ENCODE results near the gene SIDT2. TPM values are rescaled to one million over a fixed set of nuclear protein-coding genes. Genes with fewer than 3 reads are reported as not detected.
"Not testable (repeated sequence)": the region's sequence is repeated elsewhere in the genome, so short reads cannot be mapped to it uniquely, and the experiment has no call there.

The SIDT2 gene
- polyA plus RNA-seq, 1 experiment = 32.5 TPM

DNA sequence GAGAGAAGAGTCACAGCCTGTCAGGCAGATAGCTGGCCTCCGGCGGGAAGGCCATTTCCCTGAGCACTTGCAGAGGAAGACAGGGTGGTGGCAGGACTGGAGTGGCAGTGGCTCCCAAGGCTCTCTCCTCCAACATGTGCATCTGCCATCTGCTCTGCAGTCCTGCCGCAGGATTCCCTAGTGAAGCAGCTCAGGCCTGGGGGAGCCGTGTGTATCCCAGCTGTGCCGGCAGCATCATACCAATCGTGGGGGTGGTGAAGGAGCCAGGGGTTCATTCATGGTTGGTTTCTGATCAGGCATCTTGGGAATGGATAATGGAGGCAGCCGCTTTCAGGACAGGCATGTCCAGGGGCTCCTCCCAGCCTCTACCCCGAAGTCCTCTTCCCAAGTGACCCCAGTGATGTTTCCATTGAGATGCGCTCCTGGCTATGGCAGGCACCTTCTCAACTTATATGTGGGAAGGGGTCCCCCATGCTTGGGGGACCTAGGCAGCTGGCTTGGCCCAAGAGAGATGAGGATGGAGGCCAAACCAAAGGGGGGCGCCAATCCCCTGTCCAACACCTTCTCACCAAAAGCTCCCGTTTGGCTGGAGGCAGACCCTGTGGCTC is 26.8 kb downstream of the SIDT2 start:
- no peak for DNase-seq (ENCODE audit: low read depth, low spot score)
- CTCF ChIA-PET = interaction anchor here (1.1 kb wide), 1 partner anchor 22 kb away, joined by 3 read pairs; no protein-coding TSS in a partner anchor
- H3K27ac ChIP-seq (ENCODE audit: low read depth, low read length) = peak overlapping the region; percentile 57

DNA sequence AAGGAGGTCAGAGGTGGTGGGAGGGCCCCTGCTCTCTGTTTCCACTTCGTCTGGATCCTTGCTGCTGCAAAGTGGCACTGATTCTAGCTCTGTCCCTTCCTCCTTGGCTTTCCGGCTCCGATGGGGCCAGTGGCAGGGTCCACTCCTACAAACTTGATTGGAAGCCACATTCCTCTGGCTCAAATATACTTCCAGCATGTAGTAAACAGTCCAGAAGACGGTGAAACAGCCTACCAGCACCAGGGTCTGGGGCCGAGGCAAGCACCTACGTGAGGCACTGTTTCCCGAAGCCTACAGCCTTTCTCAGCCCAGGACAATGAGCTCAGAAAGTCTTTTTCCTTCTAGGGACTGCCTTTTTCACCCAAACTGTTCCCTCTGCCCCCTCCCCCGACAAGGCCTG is 27.6 kb downstream of the SIDT2 start:
- not testable (repeated sequence) for DNase-seq (ENCODE audit: low read depth, low spot score); H3K9me3 ChIP-seq (ENCODE audit: control insufficient read depth, insufficient read depth, low read length); H3K27me3 ChIP-seq (ENCODE audit: control insufficient read depth, insufficient read depth, low read length); H3K4me3 ChIP-seq (ENCODE audit: low read depth, low read length); H3K27ac ChIP-seq (ENCODE audit: low read depth, low read length)
- CTCF ChIA-PET = interaction anchor here (1.1 kb wide), 1 partner anchor 21 kb away, joined by 3 read pairs; no protein-coding TSS in a partner anchor
- POLR2A ChIA-PET = interaction anchor here (1.3 to 2.3 kb wide), 2 partner anchors 12 to 15 kb away, joined by 4 to 9 read pairs; no protein-coding TSS in a partner anchor

More for the DNA sequence above, 26.8 kb downstream of the SIDT2 start:
- H3K27me3 ChIP-seq (ENCODE audit: control insufficient read depth, insufficient read depth, low read length) = no peaks in the 10 kb centered on the region
- H3K9me3 ChIP-seq (ENCODE audit: control insufficient read depth, insufficient read depth, low read length) = no peaks in the 10 kb centered on the region; the same call in 1 of the 2 replicates
- TF ChIP-seq, protein P1, sequence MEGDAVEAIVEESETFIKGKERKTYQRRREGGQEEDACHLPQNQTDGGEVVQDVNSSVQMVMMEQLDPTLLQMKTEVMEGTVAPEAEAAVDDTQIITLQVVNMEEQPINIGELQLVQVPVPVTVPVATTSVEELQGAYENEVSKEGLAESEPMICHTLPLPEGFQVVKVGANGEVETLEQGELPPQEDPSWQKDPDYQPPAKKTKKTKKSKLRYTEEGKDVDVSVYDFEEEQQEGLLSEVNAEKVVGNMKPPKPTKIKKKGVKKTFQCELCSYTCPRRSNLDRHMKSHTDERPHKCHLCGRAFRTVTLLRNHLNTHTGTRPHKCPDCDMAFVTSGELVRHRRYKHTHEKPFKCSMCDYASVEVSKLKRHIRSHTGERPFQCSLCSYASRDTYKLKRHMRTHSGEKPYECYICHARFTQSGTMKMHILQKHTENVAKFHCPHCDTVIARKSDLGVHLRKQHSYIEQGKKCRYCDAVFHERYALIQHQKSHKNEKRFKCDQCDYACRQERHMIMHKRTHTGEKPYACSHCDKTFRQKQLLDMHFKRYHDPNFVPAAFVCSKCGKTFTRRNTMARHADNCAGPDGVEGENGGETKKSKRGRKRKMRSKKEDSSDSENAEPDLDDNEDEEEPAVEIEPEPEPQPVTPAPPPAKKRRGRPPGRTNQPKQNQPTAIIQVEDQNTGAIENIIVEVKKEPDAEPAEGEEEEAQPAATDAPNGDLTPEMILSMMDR (IDR thresholded peaks at IDR 0.05; ENCODE audit: low read depth, low read length) = no peak
- no peak overlapping the region for H3K4me3 ChIP-seq (ENCODE audit: low read depth, low read length)
- POLR2A ChIA-PET = interaction anchor here (0.5 to 2.3 kb wide), 3 partner anchors 13 to 471 kb away, joined by 3 to 9 read pairs (median 4); no protein-coding TSS in a partner anchor

DNA sequence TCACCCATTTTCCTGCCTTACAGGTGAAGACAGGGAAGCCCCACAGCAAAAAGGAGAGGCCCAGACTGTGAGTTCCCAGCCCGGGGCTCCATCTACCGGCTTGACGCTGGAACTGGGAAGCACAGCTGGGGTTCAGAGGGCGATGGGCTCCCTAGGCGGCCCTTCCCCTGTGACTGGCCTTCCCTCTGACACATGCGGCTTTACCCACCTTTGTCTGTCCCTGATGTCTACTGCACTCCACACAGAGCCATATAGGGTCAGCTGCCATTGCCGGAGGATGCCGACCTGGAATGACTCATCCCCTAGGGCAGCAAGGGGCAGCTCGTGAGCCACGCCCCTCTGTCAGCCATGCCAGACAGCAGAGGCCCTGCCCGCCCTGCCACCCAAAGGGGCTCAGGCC is 28.3 kb downstream of the SIDT2 start:
- H3K27ac ChIP-seq (ENCODE audit: low read depth, low read length); H3K9me3 ChIP-seq (ENCODE audit: control insufficient read depth, insufficient read depth, low read length); DNase-seq (ENCODE audit: low read depth, low spot score); CTCF ChIA-PET; H3K4me3 ChIP-seq (ENCODE audit: low read depth, low read length); H3K27me3 ChIP-seq (ENCODE audit: control insufficient read depth, insufficient read depth, low read length); POLR2A ChIA-PET: not testable (repeated sequence)

DNA sequence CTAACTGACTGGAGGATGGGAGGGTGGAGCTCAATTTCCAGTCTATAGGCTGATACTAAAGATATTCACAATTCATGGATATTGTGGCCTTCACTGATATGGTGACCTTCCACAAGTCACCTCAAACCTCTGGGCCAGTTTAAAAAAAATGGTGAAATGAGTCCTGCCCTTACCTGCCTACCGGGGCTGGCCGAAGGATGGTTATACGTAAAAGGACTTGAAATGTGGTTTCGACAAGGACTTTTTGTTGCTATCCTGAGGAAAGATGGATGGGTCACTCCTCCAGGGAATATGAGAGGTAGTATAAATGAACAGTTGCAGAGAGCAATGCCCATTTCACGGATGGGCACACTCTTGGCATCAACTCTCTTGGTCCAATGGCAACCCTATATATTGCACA is 28.9 kb downstream of the SIDT2 start:
- DNase-seq (ENCODE audit: low read depth, low spot score); CTCF ChIA-PET; H3K9me3 ChIP-seq (ENCODE audit: control insufficient read depth, insufficient read depth, low read length); H3K27me3 ChIP-seq (ENCODE audit: control insufficient read depth, insufficient read depth, low read length); H3K27ac ChIP-seq (ENCODE audit: low read depth, low read length); POLR2A ChIA-PET; H3K4me3 ChIP-seq (ENCODE audit: low read depth, low read length): not testable (repeated sequence)

DNA sequence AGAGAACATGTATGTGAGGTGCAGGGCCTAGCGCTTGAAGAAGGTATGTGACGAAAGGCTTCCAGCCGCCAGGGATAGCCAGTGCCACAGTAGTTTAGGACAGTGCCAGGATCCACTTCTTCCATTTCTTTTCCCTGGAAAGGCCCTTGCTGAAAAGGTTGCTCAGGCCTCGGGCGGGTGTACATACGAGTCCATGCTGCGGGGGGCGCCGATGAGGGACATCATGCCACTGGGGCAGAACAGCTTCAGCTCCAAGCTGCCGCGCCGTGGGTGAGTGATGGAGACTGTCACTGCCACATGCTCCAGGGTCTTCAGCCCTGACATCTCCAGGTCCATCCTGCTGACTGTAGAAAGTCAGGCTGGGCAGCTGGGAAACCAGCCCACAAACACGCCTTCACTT is 30.2 kb downstream of the SIDT2 start:
- CTCF ChIA-PET = interaction anchor here (0.6 kb wide), 1 partner anchor 70 kb away, joined by 4 read pairs; no protein-coding TSS in a partner anchor
- POLR2A ChIA-PET; H3K9me3 ChIP-seq (ENCODE audit: control insufficient read depth, insufficient read depth, low read length); H3K27me3 ChIP-seq (ENCODE audit: control insufficient read depth, insufficient read depth, low read length); H3K4me3 ChIP-seq (ENCODE audit: low read depth, low read length); H3K27ac ChIP-seq (ENCODE audit: low read depth, low read length); DNase-seq (ENCODE audit: low read depth, low spot score): not testable (repeated sequence)

DNA sequence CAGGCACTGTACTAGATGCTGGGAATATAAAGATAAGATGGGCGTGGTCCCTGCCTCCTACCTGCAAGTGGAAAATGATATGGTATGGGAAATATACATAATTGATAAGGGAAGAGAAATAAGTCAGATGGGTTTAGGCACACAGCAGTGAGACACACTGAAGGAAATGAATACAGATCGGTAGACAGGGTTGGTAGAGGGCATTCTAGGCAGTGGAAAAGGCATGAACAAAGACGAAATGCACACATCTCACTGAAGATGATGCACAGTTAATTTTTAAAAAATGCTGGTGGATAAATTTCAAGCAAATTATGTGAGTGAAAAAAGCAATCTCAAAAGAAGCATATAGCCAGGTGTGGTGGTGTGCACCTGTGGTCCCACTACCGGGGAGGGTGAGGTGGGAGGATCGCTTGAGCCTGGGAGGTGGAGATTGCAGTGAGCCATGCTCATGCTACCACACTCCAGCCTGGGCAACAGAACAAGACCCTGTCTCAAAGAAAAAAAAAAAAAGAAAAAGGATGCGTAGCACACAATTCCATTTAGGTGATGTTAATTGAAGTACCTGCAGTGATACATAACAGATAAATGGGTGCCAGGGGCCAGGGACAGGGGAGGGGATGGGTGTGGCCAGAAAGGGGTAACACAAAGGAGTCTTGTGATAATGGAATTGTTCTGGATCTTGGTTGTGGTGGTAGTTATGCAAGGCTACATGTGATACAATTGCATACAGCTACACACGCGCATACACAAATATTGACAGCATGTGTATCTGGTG is 31.0 kb downstream of the SIDT2 start:
- H3K27ac ChIP-seq (ENCODE audit: low read depth, low read length); H3K9me3 ChIP-seq (ENCODE audit: control insufficient read depth, insufficient read depth, low read length); DNase-seq (ENCODE audit: low read depth, low spot score); H3K4me3 ChIP-seq (ENCODE audit: low read depth, low read length); H3K27me3 ChIP-seq (ENCODE audit: control insufficient read depth, insufficient read depth, low read length): not testable (repeated sequence)
- ChIA-PET CTCF (interaction anchor here (0.6 to 2.2 kb wide), 2 partner anchors 17 to 70 kb away, joined by 4 to 14 read pairs; no protein-coding TSS in a partner anchor), POLR2A (interaction anchor here (2.7 kb wide), 1 partner anchor 17 kb away, joined by 22 read pairs; no protein-coding TSS in a partner anchor)

DNA sequence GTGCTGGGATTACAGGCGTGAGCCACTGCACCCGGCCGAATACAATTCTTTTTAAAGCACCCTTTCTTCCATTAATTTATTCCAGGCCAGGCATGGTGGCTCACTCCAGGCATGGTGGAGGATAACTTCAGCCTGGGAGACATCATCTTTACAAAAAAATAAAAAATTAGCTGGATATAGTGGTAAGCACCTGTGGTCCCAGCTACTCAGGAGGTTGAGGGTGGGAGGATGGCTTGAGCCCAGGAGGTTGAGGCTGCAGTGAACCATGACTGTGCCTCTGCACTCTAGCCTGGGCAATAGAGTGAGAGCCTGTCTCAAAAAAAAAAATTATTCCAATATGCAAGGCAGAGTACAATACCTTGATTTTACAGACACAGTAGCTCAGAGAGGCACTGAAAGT is 32.1 kb downstream of the SIDT2 start:
- Histone ChIP-seq H3K27ac (ENCODE audit: low read depth, low read length) (no peak overlapping the region), H3K4me3 (ENCODE audit: low read depth, low read length) (no peak overlapping the region), H3K9me3 (ENCODE audit: control insufficient read depth, insufficient read depth, low read length) (no peaks in the 10 kb centered on the region), H3K27me3 (ENCODE audit: control insufficient read depth, insufficient read depth, low read length) (no peaks in the 10 kb centered on the region)
- no peak for DNase-seq (ENCODE audit: low read depth, low spot score)
- POLR2A ChIA-PET = interaction anchor here (0.7 to 2.7 kb wide), 5 partner anchors 10 to 35 kb away, joined by 3 to 22 read pairs (median 3); partner anchors contain the start of gene SIDT2
- TF ChIP-seq, protein P1 (IDR thresholded peaks at IDR 0.05; ENCODE audit: low read depth, low read length) = no peak
- CTCF ChIA-PET = interaction anchor here (1.1 to 2.2 kb wide), 4 partner anchors 13 to 21 kb away, joined by 4 to 14 read pairs (median 4); partner anchors contain the start of gene PCSK7

Data from AG04450 (cell line).